Dermis microvascular lymphatic vessel endothelial cell (primary cell): ENCODE data around the gene CNST. TPM values are rescaled to one million over a fixed set of nuclear protein-coding genes. Genes with fewer than 3 reads are reported as not detected.

ENCODE experiments used
- DNase-seq, 2 donors: peaks; one replicate each; pipeline versions ENCODE4 v3.0.0 to v3.0.0-alpha.2; 2010; ENCODE audit warnings: low read depth in 2 of 2
- total RNA-seq: library from RNA; depleted of rRNA; stranded (reverse); fragments of >200 nt; gene quantifications from 2 replicates; pipeline ENCODE4 v1.2.1, GENCODE V29; 2014

The CNST gene, protein sequence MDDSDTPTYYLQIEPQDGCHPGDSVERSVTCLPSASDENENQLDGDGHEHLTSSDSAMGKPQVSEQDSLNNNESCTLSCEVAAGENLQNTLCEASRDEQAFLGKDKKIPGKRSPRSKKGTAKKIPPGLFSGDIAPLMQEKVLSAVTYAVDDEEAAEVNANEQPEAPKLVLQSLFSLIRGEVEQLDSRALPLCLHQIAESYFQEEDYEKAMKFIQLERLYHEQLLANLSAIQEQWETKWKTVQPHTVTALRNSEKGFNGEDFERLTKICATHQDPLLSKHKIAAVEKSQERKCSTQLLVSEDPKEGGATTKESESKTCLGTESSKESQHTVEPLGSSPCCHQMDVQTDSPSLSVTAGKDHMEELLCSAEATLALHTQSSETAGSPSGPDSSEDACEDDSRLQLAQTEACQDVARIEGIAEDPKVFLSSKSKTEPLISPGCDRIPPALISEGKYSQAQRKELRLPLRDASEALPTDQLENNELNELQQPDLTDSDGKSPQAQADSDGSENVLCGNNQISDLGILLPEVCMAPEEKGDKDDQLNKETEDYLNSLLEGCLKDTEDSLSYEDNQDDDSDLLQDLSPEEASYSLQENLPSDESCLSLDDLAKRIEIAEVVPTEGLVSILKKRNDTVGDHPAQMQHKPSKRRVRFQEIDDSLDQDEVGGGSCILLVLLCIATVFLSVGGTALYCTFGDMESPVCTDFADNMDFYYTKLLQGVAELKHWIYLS
- total RNA-seq = 15.9 and 30.5 TPM in 2 replicates

GRCh38 chr1:246566128-246566812, at the start of gene CNST, which contains the start of gene TFB2M:
Gene CNST, plus strand, starts transcription at chr1:246566456. Its CDS starts 25,107 bp downstream, at chr1:246591563.
Gene TFB2M, minus strand, starts transcription at chr1:246566261. Its CDS starts 123 bp downstream, at chr1:246566138.
- DNase-seq = peak; percentile 99 to 100

GRCh38 chr1:246517391-246517790, 48.9 kb upstream of the CNST start:
- no peak for DNase-seq

DNA sequence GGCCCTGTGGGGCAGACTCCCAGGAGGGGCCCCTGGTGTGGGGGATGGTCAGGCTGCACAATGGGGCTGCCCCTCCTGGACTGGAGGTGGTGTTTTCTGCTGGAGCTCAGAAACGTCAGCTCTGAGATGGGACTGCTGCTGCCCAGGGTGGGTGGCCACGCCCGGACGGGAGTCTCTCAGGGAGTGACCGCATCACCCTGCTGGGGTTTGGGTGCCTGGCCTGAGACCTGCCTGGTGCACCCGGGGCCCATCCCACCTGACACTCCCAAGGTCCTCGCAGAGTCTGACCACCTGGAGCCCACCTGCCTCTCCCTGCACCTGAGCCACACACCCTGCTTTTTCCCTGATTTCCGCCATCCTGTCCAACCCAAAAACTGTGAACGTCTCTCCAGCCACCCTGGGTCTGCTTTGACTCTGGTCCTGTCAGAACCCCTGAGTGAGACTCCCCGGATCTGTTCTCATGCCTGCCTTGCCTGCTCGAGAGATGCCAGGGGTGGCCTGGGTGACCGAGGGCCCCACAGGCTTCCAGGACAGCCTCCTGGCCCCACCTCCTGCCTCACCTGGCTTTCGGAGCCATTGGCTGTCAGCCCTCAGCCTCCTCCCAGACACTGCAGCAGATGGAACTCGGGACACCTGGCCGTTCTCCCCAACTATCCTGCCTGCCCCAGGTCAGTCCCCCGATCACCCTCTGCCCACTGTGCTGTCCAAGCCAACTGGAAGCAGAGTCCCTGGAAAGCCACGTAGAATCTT, 47.6 kb upstream of the CNST start:
- no peak for DNase-seq

DNA sequence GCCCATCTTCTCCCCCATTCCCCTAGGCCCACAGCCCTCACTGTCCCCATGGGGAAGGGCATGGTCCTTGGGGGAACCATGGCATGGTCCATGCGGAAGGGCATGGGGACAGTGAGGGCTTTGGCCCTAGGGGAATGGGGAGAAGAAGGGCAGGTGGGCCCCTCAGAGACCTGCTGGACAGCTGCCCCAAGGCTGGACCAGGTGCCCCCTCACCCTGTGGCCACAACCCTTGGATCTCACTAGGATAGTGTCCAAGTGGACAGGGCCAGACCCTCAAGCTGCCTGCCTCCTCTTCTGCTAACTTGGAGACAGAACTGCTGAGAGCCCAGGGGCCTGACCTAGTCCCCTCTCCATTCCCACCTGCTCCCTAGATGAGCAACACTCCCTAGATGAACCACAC, 46.7 kb upstream of the CNST start:
- no peak for DNase-seq

DNA sequence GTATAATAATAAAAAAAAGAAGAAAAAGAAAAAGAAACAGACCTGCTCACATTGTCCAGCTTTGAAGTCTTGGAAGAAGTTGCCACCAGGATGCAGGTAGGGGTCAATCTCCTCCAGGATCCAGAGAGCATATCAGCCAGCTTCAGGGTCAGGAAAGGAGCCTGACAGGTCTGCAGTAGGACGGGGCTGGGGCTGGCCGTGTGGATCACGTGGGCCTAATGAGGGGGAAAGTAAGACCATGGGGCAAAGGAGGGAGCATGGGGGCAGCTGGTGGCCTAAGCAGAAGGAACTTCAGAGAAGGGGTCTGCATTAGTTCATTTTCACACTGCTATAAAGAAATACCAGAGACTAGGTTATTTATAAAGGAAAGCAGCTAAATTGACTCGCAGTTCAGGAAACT, 39.9 kb upstream of the CNST start:
- no peak for DNase-seq

- no peak for DNase-seq
These were observed 39.3 kb upstream of the CNST start for GRCh38 chr1:246526915-246527314.

DNA sequence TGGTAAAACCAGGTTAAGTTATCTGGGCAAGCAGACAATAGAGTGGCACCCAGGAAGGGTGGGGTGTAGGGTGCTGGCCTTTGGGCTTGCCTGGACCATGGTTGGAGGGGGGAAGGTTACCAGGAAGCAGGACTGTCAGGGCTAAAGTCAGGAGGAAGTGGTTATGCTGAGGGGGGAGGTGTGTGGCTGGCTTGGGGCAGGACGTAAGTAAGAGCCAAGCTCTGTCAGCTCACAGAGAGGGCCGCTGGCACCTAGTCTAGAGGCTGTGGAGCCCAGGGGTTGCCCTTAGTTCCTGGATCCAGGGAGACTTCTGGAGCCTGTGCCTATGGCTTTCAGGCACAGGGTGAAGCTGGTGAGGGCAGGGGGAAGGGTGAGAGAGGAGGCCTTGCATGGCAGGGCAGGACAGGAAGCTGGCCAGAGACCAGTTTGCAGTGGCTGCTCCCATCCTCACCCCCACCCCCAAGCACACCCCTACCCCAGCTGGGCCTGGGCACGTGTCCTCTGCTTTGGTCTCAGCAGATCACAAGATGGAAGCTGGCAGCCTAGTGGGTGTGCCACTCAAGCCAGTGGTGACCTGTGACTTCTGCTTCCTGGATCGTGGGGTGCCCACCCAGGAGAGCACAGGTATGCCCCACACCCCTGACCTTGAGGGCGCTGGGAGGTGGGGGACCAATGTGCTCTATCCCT, 38.7 kb upstream of the CNST start:
- DNase-seq = no peak

DNA sequence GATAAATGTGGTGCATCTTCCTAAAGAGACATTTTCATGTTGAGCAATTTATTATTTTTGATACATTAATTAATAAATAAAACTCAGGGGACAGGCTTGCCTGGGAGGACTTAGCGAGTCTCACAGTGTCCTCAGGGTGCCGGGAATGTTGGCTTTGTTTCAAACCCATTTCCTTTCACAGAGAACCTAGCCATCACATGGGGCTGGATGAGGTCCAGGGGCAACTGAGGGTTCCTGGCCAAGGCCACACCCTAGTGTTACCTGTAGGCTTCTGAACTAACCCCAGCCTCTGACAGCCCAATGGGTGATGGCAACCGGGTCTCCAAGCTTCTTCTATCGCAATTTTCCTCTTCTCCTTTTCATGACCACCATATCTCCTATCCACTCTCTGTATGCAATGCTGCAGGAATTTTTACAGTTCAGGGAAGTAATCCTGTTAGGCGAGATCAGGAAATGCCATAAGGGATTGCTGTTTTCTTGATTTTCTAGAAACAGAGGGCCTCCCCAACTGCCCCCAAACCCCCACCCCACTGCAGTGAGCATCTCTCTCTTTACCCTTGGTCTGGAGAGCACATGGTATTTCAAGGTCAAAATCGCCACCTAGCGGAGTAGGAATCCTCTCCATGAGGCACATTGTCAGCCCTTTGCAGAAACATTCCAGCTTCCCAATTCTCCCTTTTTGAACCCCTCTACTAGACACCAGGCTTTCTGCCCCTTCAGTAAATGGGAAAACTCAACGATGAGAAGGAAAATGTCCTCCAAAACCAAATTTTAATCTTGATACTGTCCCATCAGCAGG, 37.1 kb upstream of the CNST start:
- no peak for DNase-seq

DNA sequence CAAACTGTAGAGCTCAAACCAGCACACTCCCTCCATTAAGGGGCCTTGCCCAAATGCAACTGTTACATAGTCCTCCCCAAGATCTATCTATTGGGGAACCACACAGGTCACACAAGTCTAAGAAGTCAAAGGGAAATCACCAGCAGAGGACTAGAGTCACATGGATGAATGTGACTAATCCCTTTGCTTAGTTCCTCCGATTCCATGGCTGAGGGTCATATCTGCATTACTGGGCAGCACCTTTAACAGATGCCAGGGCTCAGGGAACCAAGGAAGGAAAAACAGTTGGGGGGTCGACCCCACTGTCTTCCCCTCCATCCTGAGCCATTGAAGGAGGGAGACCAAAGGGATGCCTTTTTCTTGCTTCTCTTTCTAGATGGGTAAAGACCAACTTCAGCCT, 35.8 kb upstream of the CNST start:
- DNase-seq = no peak

GRCh38 chr1:246532519-246532918, 33.7 kb upstream of the CNST start:
- DNase-seq = no peak

GRCh38 chr1:246533371-246533905, 32.8 kb upstream of the CNST start:
- DNase-seq = no peak

GRCh38 chr1:246534114-246534513, 32.1 kb upstream of the CNST start:
- DNase-seq = no peak

DNA sequence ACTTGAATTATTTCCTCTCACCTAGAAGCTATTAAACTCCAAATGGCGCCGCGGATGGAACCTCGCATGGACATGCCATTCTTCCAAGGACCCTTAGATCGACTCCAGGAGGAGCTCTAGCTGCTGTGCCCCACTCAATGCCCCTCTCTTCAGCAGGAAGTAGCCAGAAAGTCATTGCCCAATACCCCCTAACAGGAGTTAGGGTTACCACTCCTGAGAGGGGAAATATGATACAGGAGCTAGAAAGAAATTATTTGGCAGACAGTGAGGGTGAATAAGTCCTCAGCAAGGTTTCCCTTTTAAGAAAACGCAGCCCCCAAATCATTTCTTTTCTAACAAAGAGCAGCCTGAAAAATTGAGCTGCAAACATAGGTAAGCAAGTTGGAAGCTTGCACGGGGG, 28.8 kb upstream of the CNST start:
- DNase-seq = no peak

GRCh38 chr1:246537887-246538286, 28.4 kb upstream of the CNST start:
- no peak for DNase-seq

DNA sequence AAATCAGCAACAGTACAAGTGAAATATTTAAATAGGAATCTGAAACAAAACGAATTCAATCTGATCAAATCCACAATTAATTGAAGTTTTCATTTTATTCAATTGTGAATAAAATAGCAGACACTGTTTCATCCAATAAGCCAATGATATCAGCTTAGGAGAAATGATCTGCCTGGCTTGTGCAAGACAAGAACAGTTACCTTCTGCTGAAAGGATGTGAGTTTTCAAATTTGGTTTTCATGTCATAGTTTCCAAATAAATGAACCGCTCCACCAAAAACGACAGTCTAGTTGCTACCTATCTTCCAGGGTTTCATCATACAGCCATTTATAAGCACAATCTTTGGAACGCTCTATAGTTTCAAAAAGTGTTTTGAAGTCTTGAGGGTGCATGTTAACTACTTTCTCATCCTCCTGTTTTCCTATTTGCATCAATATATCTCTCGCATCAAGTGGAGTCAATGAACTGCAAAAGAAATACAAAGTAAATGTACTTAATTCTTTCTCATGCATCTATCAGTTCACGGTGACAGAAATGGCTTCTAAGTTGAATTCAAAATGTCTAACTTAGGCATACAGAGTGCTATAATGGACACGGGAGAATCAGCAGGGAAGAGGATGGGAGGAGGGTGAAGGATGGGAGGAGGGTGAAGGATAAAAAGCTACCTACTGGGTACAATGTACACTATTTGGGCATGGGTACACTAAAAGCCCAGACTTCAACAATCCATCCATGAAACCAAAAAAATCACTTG, 25.3 kb upstream of the CNST start:
- DNase-seq = no peak

DNA sequence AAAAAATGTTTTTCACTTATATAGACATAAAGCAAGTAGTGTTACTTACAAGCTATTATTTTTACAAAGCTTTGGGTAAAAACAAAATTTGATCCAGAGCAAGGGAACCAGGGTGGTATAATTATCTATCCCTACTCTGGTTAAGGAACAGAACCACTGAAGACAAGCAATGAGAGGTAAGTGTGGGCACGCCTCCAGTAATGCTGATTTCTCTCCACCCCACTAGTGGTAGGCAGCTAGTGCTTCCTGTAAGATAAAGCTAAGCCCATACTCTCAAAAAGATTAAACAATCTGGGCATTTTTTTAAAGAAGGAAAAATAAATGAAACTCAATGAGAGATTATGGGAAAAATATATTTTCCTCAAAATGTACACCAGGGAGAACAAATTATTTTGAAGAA, 22.3 kb upstream of the CNST start:
- no peak for DNase-seq

DNA sequence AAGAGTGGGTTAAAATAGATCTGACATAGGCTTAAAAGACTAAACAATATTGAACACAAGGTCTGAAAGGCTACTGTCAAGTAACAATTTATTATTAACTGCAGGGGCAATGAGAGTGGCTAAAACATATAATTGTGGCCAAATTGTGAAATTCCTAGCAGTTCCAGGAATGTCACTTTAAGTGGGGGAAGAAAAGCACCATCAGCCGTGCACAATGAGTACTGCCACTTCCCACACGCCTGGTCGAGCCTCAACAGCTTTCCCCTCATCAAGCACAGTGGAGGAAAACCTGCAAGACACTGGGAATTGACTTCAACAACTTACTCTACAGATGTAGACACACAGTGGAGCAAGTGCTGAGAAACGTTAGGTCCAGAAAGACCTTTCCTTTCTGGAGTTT, 16.6 kb upstream of the CNST start:
- no peak for DNase-seq

- DNase-seq = no peak
These were observed 15.9 kb upstream of the CNST start for GRCh38 chr1:246550402-246550801.

GRCh38 chr1:246552110-246552509, 14.1 kb upstream of the CNST start:
- DNase-seq = no peak
